CD4-positive, alpha-beta T cell treated with Interleukin-10 for 1 hour (primary cell): ENCODE measurements around the gene PIK3C2G.
"Not testable (repeated sequence)": the region's sequence is repeated elsewhere in the genome, so short reads cannot be mapped to it uniquely, and the experiment has no call there.

Source experiments
- DNase-seq: peaks from one replicate; pipeline ENCODE4 v3.0.0-alpha.2; 2020

Gene PIK3C2G

GRCh38 chr12:18652596-18652995 is 391.3 kb downstream of the PIK3C2G start:
- no peak for DNase-seq

DNA sequence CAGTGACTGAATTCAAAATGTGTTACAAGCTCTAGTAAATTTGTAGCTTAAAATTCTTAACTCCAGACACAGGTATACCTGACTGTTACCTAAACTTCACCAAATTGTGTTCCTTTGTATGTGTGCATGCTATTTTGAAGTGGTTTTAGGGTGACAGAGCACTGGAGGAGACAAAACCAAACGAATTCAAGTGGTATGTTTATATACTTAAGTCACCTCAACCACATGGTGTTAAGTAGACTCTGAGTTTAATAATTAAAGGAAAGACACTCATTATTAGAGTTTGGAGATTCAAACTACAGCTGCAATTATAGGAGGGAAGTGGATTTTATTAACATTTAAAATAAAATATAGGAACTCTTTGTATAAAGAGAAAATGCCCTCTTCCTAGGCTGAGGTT is 392.1 kb downstream of the PIK3C2G start:
- DNase-seq, result no peak

DNA sequence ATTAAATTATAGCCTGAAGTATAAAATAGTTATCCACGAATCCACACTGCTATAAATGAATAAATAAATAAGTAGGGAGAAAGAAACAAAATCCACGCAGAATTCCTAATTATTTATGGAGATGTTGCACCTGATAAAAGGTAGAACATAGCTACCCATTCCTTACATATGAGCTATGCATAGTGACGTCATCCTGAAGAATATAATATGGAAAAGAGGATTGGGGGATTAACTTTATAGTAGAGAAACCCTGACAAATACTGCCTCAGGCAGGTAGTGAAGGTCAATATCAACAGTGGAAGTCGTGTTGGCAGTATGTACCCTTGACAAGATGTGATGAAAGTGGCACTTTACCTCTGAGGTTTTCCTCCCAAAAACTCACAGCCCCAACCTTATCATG is 394.0 kb downstream of the PIK3C2G start:
- no peak for DNase-seq

DNA sequence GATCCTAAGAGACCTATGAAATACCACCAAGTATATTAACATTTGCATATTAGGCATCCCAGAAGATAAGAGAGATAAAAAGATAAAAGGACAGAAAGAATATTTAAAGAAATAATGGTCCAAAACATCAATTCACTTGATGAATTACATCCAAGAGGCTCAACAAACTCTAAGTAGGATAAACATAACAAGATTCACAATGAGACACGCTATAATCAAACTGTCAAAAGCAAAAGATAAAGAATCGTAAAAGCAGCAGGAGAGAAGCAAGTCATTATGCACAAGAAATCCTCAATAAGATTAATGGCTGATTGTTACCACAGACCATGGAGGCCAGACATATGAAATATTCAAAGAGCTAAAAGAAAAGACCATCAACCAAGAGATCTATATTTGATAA is 396.9 kb downstream of the PIK3C2G start:
- no peak for DNase-seq

- no peak for DNase-seq
Observed at GRCh38 chr12:18658829-18659228, 397.5 kb downstream of the PIK3C2G start.

GRCh38 chr12:18676141-18676540 is 414.8 kb downstream of the PIK3C2G start:
- no peak for DNase-seq

GRCh38 chr12:18676996-18677588 is 415.8 kb downstream of the PIK3C2G start:
- no peak for DNase-seq

- no peak for DNase-seq
Observed at GRCh38 chr12:18681818-18682217, 420.5 kb downstream of the PIK3C2G start.

DNA sequence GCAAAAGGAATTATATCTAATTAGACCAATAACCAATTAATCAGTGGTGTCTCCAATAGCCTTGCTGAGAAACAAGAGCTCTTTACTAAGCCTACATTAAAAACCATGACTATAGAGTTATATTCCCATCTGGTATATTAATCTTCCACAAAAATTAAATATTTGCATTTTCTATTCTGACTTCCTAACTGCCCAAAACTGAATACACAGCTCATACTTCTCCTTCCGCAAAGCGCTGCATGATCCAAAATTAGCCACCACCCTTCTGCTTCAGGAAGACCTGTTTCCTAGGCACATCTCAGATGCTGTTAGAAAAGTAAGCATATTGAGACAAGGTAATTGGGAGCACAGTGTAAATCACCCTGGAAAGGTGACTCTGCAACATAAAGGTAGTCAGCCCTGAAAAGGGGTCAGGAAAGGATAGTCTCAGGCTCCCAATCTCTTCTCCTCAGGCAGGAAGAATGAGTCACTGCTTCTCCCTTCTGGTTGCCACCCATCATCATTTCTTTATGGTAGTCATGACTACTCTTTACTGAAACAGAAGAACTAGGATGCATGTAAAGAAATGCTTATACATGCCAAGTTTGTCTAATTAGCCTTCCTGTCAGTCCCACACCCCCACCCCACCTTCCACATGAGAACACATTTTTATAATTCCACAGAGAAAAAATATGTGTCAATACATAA is 422.2 kb downstream of the PIK3C2G start:
- no peak for DNase-seq

DNA sequence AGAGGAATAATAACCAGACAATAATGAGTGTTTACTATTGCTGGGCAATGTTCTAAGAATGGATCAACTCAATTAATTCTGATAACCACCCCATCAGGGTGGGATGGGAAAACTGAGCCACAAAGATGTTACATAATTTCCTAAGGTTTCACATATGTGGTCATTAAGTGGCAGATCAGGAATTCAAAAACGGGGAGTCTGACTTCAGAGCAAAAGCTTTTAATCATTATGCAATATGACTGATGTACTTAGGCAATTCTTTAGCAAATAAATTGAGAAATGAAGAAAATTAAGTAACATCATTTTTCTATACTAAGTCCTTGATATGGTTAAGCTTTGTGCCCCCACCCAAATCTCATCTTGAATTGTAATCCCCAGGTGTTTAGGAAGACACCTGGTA is 423.1 kb downstream of the PIK3C2G start:
- DNase-seq, result no peak

DNA sequence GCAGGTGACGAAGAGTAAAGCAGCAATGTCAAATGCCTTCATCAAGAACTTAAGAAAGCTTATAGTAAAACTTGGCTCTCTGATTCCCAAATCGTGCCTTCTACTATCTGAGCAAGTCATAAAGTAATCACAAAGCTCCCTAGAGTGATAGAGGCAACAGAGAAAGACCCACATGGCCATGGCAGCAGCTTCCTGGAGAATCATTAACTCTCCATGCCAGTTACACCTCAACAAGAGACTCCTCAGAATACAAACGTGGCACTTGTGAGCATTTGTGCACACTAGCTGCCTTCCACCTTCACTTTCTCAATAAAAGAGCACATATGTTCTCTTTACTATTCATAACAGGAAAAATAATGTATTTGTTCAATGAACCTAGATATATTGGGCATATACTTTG is 428.5 kb downstream of the PIK3C2G start:
- DNase-seq, result no peak

- no peak for DNase-seq
Observed at GRCh38 chr12:18690653-18691052, 429.3 kb downstream of the PIK3C2G start.

DNA sequence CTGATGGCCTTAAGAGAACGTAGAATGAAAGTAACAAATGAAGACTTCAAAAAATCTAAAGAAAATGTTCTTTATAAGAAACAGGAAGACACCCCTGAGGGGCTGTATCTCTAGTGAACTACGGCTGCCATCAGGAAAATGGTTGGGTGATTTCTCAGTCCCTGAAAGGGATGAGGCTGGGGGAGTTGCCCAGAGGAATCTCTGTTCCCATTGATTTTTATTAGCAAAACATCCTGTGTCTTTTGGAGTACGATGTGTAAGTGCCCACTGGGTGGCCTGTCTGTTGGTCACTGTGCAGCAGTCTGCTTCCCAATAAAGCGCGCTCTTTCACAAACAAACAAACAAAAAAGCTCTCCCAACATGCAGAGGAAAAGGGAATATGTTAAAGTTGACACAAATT is 432.7 kb downstream of the PIK3C2G start:
- not testable (repeated sequence) for DNase-seq

DNA sequence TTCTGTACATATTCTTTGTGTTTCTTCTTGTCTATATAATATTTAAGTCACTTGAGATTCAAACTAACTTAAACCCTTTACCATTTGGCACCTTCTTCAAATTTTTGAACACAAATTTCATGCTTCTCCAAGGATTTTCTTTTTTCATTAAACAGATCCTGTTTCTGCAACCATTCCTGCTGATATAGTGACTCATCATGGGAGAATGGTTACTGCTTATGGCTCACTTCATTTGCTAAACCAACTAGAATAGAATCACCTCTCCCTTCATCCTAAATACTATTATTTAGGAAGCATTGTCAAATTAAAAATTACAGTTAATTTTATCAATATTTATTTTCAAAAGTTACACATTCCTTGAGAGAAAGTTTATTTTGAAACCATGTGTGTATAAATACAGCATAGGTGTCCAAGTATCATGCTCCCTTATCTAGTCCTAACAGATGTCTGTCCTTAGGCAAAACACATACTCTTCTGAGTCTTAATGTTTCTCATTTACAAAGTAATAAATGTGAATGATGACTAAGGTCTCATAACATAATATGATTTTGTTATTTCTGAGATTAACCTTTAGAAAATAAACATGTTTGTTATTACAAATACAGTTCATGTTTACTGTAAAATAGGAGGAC is 435.8 kb downstream of the PIK3C2G start:
- no peak for DNase-seq
